ENCODE data around the gene COL4A5.
A peak's percentile ranks its signal among the peaks of the same experiment; 100 is the strongest.

Gene COL4A5

DNA sequence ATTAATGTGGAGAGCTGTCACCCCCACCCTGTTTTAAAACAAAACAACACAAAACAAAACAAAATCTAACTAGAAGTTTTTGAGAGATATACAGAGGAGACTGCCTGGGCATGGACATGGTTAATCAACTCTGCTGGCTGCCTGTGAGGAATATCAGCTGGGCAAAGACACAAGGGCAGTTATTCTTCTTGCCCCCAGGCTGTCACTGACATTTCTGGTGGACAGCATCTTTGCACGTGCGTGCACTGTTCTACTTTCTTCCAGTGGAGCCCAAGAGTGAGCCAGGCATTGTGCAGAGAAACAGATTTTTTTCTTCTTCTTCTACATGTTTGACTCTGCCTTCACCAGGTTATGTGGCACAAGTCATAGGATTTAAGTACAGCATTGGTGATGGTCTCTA, 282.9 kb downstream of the COL4A5 start:
- no peaks in the 10 kb centered on the region; the same call in 1 of the 2 replicates for H3K27me3 ChIP-seq (ENCODE audit: low read depth)
- H3K9me3 ChIP-seq, result no peaks in the 10 kb centered on the region
- no peak overlapping the region for H3K4me3 ChIP-seq
- no peaks in the 10 kb centered on the region for H3K36me3 ChIP-seq (replicated peaks)
- DNase-seq (ENCODE audit: low spot score in 2 of 2), result no peak
- in situ Hi-C loops (cut with MboI; ENCODE audit: low sequenced_read_pairs), result no loop called here
- peaks cover 10% of the 10 kb centered on the region for H3K4me1 ChIP-seq

DNA sequence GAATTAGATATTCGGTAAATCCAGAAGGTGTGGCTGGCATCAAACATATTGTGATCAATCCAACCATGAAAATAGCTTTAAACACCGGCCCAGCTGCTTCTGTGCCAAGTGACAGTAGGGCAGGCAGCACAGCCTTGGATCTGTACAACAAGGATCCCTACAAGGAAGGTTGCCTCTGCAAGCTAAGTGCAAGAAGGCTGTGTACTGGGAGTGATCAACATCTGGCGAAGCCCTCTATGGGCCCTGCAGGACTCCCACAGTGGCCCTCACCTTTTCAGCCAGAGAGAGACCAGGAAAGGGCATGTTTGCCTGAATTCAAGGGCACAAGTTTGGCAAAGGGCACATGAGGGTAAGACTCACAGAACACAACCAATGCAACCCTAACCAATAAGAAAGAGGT, 287.1 kb downstream of the COL4A5 start:
- DNase-seq (ENCODE audit: low spot score in 2 of 2), result no peak
- Histone ChIP-seq H3K27me3 (ENCODE audit: low read depth) (peaks cover 25% of the 10 kb centered on the region), H3K4me1 (peaks cover 3% of the 10 kb centered on the region; the same call in 1 of the 2 replicates), H3K4me3 (no peak overlapping the region), H3K9me3 (no peaks in the 10 kb centered on the region), H3K36me3 (replicated peaks) (no peaks in the 10 kb centered on the region)
- in situ Hi-C loops (cut with MboI; ENCODE audit: low sequenced_read_pairs), result loop anchor here (25.0 kb wide), 1 partner anchor 661 kb away; no protein-coding TSS in a partner anchor

DNA sequence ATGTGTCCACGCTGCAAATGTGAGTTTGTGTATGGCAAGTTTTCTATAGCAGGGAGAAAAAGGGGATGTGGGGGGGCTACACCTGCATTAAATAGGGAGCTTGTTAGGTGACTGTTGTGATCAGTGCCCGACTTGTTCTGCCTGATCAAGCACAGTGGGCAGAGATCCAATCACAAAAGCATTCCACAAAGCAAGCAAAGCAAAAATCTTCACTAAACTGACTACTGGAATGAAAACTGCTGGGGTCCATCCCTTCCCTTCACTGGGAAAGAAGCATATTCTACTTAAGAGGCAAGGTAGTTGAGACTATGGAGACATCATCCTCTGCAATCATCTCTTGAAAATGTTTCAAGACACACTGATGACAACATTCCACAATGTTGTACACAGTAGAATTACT, 291.5 kb downstream of the COL4A5 start:
- in situ Hi-C loops (cut with MboI; ENCODE audit: low sequenced_read_pairs), result loop anchor here (25.0 kb wide), 1 partner anchor 656 kb away; no protein-coding TSS in a partner anchor
- no peak for DNase-seq (ENCODE audit: low spot score in 2 of 2)
- Histone ChIP-seq H3K4me1 (no peaks in the 10 kb centered on the region), H3K36me3 (replicated peaks) (no peaks in the 10 kb centered on the region), H3K9me3 (no peaks in the 10 kb centered on the region), H3K27me3 (ENCODE audit: low read depth) (peaks cover 68% of the 10 kb centered on the region), H3K4me3 (no peak overlapping the region)

DNA sequence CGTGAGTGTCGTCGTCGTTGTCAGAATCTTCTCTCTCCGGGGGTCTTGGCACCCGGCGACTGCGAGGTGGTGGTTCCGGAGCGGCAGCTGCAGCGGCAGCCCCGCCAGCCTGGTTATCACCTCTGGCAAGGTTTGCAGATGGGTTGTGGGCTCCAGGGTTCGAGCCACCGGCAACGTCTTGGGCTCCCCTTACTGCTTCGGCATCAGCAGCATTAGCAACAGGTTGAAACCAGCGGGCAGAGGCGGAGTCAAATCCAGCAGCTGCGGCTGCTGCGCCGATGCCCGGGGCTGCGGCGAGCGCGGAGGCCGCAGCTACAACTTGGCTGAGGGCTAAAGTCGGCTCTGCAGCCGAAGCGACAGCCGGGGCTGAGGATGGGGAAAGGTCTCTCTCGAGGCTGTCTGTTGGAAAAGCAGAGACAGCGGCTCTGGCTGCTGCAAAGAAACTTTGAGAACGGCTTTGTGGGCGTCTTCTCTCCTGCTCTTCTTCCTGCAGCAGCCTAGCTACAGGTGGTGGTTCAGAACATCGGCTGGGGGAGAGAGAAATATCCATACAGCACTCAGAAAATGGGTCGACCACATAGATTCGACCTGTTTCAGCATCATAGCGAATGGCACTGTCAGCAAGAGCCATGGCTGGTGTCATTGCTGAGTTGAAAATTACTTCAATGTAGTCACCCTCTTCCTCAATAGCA, 293.1 kb downstream of the COL4A5 start:
- no peaks in the 10 kb centered on the region for H3K9me3 ChIP-seq
- DNase-seq (ENCODE audit: low spot score in 2 of 2), result peak in 1 of 2 experiments; percentile 51
- H3K27me3 ChIP-seq (ENCODE audit: low read depth), result peaks cover 73% of the 10 kb centered on the region
- no peaks in the 10 kb centered on the region for H3K4me1 ChIP-seq
- in situ Hi-C loops (cut with MboI; ENCODE audit: low sequenced_read_pairs), result loop anchor here (25.0 kb wide), 1 partner anchor 655 kb away; no protein-coding TSS in a partner anchor
- H3K4me3 ChIP-seq, result peak overlapping the region; percentile 1; the same call in 1 of the 2 replicates
- H3K36me3 ChIP-seq (replicated peaks), result no peaks in the 10 kb centered on the region

DNA sequence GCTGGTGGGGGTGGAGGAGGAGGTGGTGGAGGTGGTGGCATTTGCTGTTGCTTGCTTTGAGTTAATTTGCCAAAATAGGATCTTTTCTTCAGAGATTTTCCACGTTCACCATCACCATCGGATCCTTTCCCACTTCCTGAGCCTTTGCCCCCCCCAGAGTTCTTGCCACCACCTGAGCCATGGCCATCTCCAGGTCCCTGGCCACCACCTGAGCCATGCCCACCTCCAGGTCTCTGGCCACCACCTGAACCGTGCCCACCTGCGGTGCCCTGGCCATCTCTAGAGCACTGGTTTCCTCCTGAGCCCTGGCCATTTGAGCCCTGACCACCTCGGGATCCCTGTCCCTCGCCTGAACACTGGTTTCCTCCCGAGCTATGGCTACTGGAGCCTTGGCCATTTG, 294.8 kb downstream of the COL4A5 start:
- H3K36me3 ChIP-seq (replicated peaks), result no peaks in the 10 kb centered on the region
- H3K27me3 ChIP-seq (ENCODE audit: low read depth), result peaks cover 76% of the 10 kb centered on the region
- H3K9me3 ChIP-seq, result no peaks in the 10 kb centered on the region
- no peak overlapping the region for H3K4me3 ChIP-seq
- no peak for DNase-seq (ENCODE audit: low spot score in 2 of 2)
- in situ Hi-C loops (cut with MboI; ENCODE audit: low sequenced_read_pairs), result loop anchor here (25.0 kb wide), 1 partner anchor 653 kb away; no protein-coding TSS in a partner anchor
- H3K4me1 ChIP-seq, result no peaks in the 10 kb centered on the region

DNA sequence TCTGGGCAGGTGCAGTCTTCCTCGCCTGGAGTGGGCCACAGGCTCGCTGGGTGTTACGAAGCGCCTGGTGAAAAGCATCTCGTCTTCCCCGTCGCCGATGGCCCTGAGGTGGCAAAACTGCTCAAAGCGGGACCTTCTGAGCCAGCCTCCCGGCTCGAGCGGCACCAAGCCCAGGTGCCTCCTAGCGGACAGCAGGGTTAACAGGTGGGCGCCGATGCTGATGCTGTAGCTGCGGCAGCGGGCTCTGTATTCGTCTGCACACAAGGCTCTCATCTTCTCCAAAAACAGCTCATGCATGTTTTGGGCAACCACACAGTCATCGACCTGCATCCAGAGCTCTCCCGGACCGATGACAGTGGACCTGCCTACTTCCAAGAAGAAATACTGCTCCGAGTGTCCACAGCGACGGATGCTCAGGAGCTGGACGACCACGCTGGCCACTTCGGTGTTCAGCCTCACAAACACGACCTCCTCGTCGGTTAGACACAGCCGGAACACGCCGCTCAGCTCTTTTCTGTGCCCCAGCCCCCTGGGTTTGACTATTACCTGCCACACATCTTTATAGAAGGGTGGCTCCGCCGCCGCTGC, 295.5 kb downstream of the COL4A5 start:
- in situ Hi-C loops (cut with MboI; ENCODE audit: low sequenced_read_pairs), result loop anchor here (25.0 kb wide), 1 partner anchor 652 kb away; no protein-coding TSS in a partner anchor
- DNase-seq (ENCODE audit: low spot score in 2 of 2), result peak; percentile 36 to 71
- peaks cover 80% of the 10 kb centered on the region for H3K27me3 ChIP-seq (ENCODE audit: low read depth)
- no peaks in the 10 kb centered on the region for H3K4me1 ChIP-seq
- H3K9me3 ChIP-seq, result no peaks in the 10 kb centered on the region
- peak overlapping the region; percentile 38 for H3K4me3 ChIP-seq
- H3K36me3 ChIP-seq (replicated peaks), result no peaks in the 10 kb centered on the region

DNA sequence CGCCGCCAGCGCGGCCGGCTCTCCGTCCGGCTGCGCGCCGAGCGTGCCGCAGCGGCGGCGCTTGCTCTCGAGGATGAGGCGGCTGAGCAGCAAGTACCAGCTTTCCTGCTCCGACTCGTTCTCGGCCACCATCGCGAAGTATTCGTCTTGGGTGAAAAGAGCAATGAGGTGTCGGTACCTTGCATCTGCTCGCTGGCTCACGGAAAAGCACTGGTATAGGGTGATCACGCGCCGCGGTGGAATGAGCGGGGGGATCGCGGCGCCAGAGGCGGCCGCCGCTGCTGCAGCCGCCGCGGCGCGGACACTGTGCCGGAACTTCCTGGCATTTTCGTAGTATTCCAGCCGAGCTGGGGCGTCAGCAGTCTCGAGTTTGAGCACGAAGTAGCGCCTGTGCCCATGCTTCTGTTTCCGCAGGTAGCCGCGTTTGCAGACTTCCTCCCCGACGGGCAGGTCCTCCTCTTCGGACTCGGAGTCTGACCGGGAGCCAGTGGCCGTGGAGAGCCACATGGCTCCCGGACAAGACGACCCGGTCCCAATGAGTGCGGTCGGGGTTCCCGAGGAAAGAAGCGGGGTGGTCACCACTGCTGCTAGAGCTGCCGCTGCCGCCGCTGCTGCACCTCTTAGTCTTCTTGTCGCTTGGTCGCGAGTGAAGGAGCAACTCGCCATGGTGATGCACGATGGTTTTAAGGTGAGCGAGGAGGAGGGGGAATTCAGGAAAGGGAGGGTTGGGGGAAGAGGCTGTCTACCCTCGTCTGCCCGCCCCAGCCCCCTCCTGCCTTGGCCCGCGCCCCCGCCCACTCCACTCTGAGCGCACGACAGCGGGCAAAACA, 296.3 kb downstream of the COL4A5 start:
- Histone ChIP-seq H3K4me1 (no peaks in the 10 kb centered on the region), H3K9me3 (no peaks in the 10 kb centered on the region), H3K4me3 (peak overlapping the region; percentile 38), H3K36me3 (replicated peaks) (no peaks in the 10 kb centered on the region), H3K27me3 (ENCODE audit: low read depth) (peaks cover 79% of the 10 kb centered on the region)
- DNase-seq (ENCODE audit: low spot score in 2 of 2), result peak in 1 of 2 experiments; percentile 40
- in situ Hi-C loops (cut with MboI; ENCODE audit: low sequenced_read_pairs), result loop anchor here (25.0 kb wide), 1 partner anchor 651 kb away; no protein-coding TSS in a partner anchor

DNA sequence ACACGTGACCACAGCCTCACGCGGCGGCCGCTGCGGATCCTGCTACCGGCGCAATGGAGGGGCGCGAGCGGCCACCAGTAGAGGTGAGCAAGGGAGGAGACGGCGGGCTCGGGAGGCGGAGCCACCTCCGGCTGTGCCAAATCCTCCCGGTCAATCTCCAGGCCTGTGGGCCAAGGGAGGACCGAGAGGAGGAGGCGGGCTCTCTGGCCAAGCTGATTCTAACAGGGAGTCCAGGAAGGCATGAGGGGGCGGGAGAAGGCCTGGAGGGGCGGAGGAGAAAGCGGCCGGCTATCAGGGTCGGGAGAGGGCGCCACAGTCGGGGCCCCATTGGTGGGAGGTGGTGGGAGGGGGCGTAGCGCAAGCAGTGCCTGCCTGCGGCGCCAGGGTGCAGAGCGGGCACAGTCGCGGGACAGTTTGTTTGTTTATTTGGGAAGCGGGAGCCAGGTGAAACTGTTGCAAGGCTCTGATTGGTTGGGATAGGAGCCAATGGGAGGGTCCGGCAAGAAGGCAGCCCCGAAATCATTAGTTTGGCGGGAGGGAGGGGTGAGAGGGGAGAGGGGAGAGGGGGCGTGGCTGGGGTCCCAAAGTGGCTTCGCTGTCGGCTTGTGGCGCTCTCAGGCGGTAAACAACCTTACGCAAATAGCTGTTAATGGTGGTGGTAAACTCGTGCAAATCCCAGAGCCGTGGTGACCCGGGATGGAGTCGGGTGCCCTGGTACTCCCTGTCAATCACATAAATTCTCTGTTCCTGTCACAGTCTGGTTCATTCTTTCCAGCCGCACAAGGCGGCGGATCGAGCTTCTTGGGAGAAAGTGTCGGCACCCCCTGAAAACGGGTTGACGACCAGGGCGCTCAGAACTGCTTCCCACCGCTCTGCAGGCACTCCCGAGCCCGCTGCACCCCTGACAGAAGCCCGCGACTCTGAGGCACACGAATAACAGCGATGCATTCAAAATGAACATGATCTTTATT, 297.2 kb downstream of the COL4A5 start, which contains the start of gene IRS4:
TSS of gene IRS4 (minus strand) at position 55 of the 971 bp plus-strand sequence.
- Histone ChIP-seq H3K27me3 (ENCODE audit: low read depth) (peaks cover 79% of the 10 kb centered on the region), H3K4me1 (no peaks in the 10 kb centered on the region), H3K36me3 (replicated peaks) (no peaks in the 10 kb centered on the region), H3K9me3 (no peaks in the 10 kb centered on the region), H3K4me3 (peak within 1 kb of the TSS; percentile 38)
- peak; percentile 70 to 81 for DNase-seq (ENCODE audit: low spot score in 2 of 2)
- in situ Hi-C loops (cut with MboI; ENCODE audit: low sequenced_read_pairs), result loop anchor here (25.0 kb wide), 1 partner anchor 651 kb away; no protein-coding TSS in a partner anchor

DNA sequence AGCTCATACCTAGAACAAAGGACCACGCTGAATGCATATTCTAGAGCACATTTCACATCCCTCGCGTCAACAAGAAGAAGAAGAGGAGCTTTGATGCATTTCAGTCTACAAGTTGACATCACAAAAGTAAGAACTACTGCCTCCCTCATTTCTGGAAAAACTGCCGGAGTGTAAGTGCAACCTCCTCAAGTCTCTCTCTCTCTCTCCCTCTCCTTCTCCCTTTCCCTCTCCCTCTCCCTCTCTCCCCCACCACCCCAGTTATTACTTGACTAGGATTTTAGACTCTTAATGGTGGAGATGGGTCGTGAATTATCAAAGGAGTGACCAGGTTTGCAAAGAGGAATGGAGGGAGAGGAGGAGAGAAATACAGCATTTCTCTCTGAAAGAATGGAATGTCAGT, 298.1 kb downstream of the COL4A5 start:
- no peaks in the 10 kb centered on the region for H3K9me3 ChIP-seq
- no peaks in the 10 kb centered on the region for H3K4me1 ChIP-seq
- no peak overlapping the region for H3K4me3 ChIP-seq
- no peak for DNase-seq (ENCODE audit: low spot score in 2 of 2)
- H3K27me3 ChIP-seq (ENCODE audit: low read depth), result peaks cover 73% of the 10 kb centered on the region
- in situ Hi-C loops (cut with MboI; ENCODE audit: low sequenced_read_pairs), result loop anchor here (25.0 kb wide), 1 partner anchor 650 kb away; no protein-coding TSS in a partner anchor
- H3K36me3 ChIP-seq (replicated peaks), result no peaks in the 10 kb centered on the region

DNA sequence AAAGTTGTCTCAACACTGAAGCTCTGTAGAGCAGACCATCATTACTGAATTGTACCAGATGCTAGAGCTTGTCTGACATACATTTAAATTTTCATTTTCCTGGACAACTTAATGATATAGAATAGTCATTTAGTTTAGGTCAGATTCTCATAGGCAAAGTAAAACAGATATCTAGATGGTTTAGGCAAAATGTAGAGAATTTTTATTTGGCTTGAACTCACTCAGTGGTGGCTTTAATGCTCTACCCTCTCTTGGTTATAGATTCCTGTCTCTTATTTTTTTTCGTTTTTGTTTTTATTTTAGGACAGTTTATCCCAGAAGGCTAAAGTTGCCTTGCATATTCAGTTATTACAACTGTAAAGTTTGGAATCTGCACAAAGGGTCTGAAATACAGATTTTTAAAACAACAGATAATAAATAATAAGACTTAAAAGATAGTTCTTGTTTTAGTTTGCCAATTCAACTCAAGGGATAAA, 300.7 kb downstream of the COL4A5 start:
- Histone ChIP-seq H3K4me3 (no peak overlapping the region), H3K36me3 (replicated peaks) (no peaks in the 10 kb centered on the region), H3K27me3 (ENCODE audit: low read depth) (peaks cover 55% of the 10 kb centered on the region), H3K4me1 (no peaks in the 10 kb centered on the region), H3K9me3 (no peaks in the 10 kb centered on the region)
- no peak for DNase-seq (ENCODE audit: low spot score in 2 of 2)
- in situ Hi-C loops (cut with MboI; ENCODE audit: low sequenced_read_pairs), result loop anchor here (25.0 kb wide), 1 partner anchor 647 kb away; no protein-coding TSS in a partner anchor

Measured in HAP-1 (cell line).